IMR-90 (cell line): Measurements from ENCODE around the gene EXOC8. TPM values are rescaled to one million over a fixed set of nuclear protein-coding genes. Genes with fewer than 3 reads are reported as not detected.

ENCODE experiments used
- ATAC-seq: fragments of 200-7000 bp; cut with Tn5 transposase; 2 replicates; pipeline ENCODE4 v1.9.1; 2020; ENCODE audit warnings: low read depth, mild to moderate bottlenecking, moderate library complexity
- BruUV-seq: library from RNA; stranded (reverse); fragments of 400-500 nt; replicated peaks from 2 replicates; lab custom pipeline; 2021; lab: Mats Ljungman, UMichigan
- CTCF ChIA-PET: fragments of 300-600 bp; formaldehyde crosslinking; extraction: SDS; loops from one replicate; lab custom pipeline; 2021; ENCODE audit warnings: antibody characterized with exemption; lab: Yijun Ruan, JAX
- POLR2A ChIA-PET: fragments of 300-600 bp; sonication (Branson Sonifier 250); formaldehyde crosslinking; loops from one replicate; lab custom pipeline; 2022; ENCODE audit warnings: antibody characterized with exemption; ENCODE audit not compliant: unreplicated experiment; lab: Charles Lee
- DNase-seq: peaks from one replicate; pipeline ENCODE4 v3.0.0; 2013
- H2AFZ ChIP-seq: replicated peaks from 2 replicates; pipeline ENCODE3; 2013; ENCODE audit warnings: low read length, mild to moderate bottlenecking; ENCODE audit not compliant: poor library complexity
- H2AK5ac ChIP-seq: 2 replicates; pipeline ENCODE4 v1.6.1; 2013; ENCODE audit warnings: low read depth, low read length, inconsistent platforms
- H2AK9ac ChIP-seq: replicated peaks from 2 replicates; pipeline ENCODE3; 2013; ENCODE audit warnings: mild to moderate bottlenecking, low read depth, low read length, moderate library complexity; ENCODE audit not compliant: poor library complexity
- H2BK120ac ChIP-seq: 2 replicates; pipeline ENCODE4 v1.6.1; 2013; ENCODE audit warnings: low read depth, low read length, inconsistent platforms
- H2BK15ac ChIP-seq: 3 replicates; pipeline ENCODE4 v1.6.1; 2013; ENCODE audit warnings: low read depth, low read length, inconsistent platforms
- H2BK20ac ChIP-seq: 2 replicates; pipeline ENCODE4 v1.6.1; 2013; ENCODE audit warnings: low read depth, mild to moderate bottlenecking, inconsistent platforms, low read length, moderate library complexity
- H2BK5ac ChIP-seq: 2 replicates; pipeline ENCODE4 v1.6.1; 2013; ENCODE audit warnings: mild to moderate bottlenecking, low read depth, low read length, inconsistent platforms; ENCODE audit not compliant: poor library complexity, severe bottlenecking
- H3K14ac ChIP-seq: replicated peaks from 2 replicates; pipeline ENCODE4 v1.6.1; 2013; ENCODE audit warnings: low read depth, low read length, inconsistent platforms
- H3K18ac ChIP-seq: 2 replicates; pipeline ENCODE4 v1.6.1; 2013; ENCODE audit warnings: low read depth, low read length, control low read depth
- H3K23ac ChIP-seq: 2 replicates; pipeline ENCODE4 v1.6.1; 2013; ENCODE audit warnings: low read depth, low read length, inconsistent platforms
- H3K27ac ChIP-seq: 2 replicates; pipeline ENCODE4 v1.5.1; 2013; ENCODE audit warnings: mild to moderate bottlenecking, control low read depth, low read length; ENCODE audit not compliant: insufficient read depth
- H3K27me3 ChIP-seq: 2 replicates; pipeline ENCODE4 v1.6.1; 2013; ENCODE audit warnings: low read length; ENCODE audit not compliant: control insufficient read depth, insufficient read depth
- H3K36me3 ChIP-seq: 2 replicates; pipeline ENCODE4 v1.6.1; 2013; ENCODE audit warnings: low read length, mixed read lengths; ENCODE audit not compliant: control insufficient read depth, insufficient read depth
- H3K4ac ChIP-seq: 2 replicates; pipeline ENCODE4 v1.6.1; 2013; ENCODE audit warnings: low read depth, low read length, inconsistent platforms
- H3K4me1 ChIP-seq: 2 replicates; pipeline ENCODE4 v1.6.1; 2013; ENCODE audit warnings: low read length, mixed read lengths; ENCODE audit not compliant: control insufficient read depth, insufficient read depth
- H3K4me2 ChIP-seq: 2 replicates; pipeline ENCODE4 v1.6.1; 2013; ENCODE audit warnings: low read depth, mild to moderate bottlenecking, control low read depth, low read length, moderate library complexity
- H3K4me3 ChIP-seq: 2 replicates; pipeline ENCODE4 v1.5.1; 2013; ENCODE audit warnings: low read depth, mild to moderate bottlenecking, control low read depth, low read length, moderate library complexity; ENCODE audit not compliant: insufficient read depth
- H3K56ac ChIP-seq: 2 replicates; pipeline ENCODE4 v1.6.1; 2013; ENCODE audit warnings: low read length, inconsistent platforms; ENCODE audit not compliant: insufficient read depth; ENCODE audit errors: extremely low read depth
- H3K79me1 ChIP-seq, 2 experiments: 2 replicates each; pipeline ENCODE4 v1.6.1; 2013; ENCODE audit warnings: low read length in 2 of 2, inconsistent platforms in 1 of 2, low read depth in 1 of 2
- H3K9ac ChIP-seq: 2 replicates; pipeline ENCODE4 v1.6.1; 2013; ENCODE audit warnings: low read depth, low read length, control low read depth
- H3K9me1 ChIP-seq: 2 replicates; pipeline ENCODE4 v1.6.1; 2013; ENCODE audit warnings: low read length, inconsistent platforms; ENCODE audit not compliant: insufficient read depth
- H3K9me3 ChIP-seq: 2 replicates; pipeline ENCODE4 v1.6.1; 2013; ENCODE audit warnings: low read length; ENCODE audit not compliant: control insufficient read depth, insufficient read depth
- H4K20me1 ChIP-seq: 2 replicates; pipeline ENCODE4 v1.6.1; 2013; ENCODE audit warnings: low read length, inconsistent platforms; ENCODE audit not compliant: insufficient read depth
- H4K5ac ChIP-seq: 2 replicates; pipeline ENCODE4 v1.6.1; 2013; ENCODE audit warnings: mild to moderate bottlenecking, low read depth, low read length, control low read depth
- H4K8ac ChIP-seq, 2 experiments: 2 replicates each; pipeline ENCODE4 v1.6.1; 2013; ENCODE audit warnings: low read depth in 2 of 2, low read length in 2 of 2, control low read depth in 1 of 2, inconsistent platforms in 1 of 2
- H4K91ac ChIP-seq: 2 replicates; pipeline ENCODE4 v1.6.1; 2013; ENCODE audit warnings: low read depth, low read length, inconsistent platforms; ENCODE audit not compliant: insufficient read depth
- BHLHE40 ChIP-seq: fragments of 150-350 bp; IDR thresholded peaks from 2 replicates; pipeline ENCODE4 v1.6.1; 2016; ENCODE audit warnings: mild to moderate bottlenecking, low read depth, low read length
- CEBPB ChIP-seq: IDR thresholded peaks from 2 replicates; pipeline ENCODE4 v1.6.1; 2012; ENCODE audit warnings: low read depth, low read length, improper control_type of control experiment
- CHD1 ChIP-seq: IDR thresholded peaks from 2 replicates; pipeline ENCODE4 v1.6.1; 2012; ENCODE audit warnings: low read depth, low read length, improper control_type of control experiment
- ELK1 ChIP-seq: fragments of 150-350 bp; IDR thresholded peaks from 2 replicates; pipeline ENCODE4 v1.6.1; 2016; ENCODE audit warnings: low read depth, mild to moderate bottlenecking, low read length, moderate library complexity, borderline replicate concordance
- FOS ChIP-seq: fragments of 150-350 bp; IDR thresholded peaks from 2 replicates; pipeline ENCODE4 v1.6.1; 2016; ENCODE audit warnings: low read depth, low read length
- MAFK ChIP-seq: IDR thresholded peaks from 2 replicates; pipeline ENCODE4 v1.6.1; 2012; ENCODE audit warnings: low read depth, low read length, improper control_type of control experiment
- MAZ ChIP-seq: IDR thresholded peaks from 2 replicates; pipeline ENCODE4 v1.6.1; 2012; ENCODE audit warnings: low read depth, mild to moderate bottlenecking, low read length, improper control_type of control experiment, moderate library complexity, borderline replicate concordance
- MXI1 ChIP-seq: IDR thresholded peaks from 2 replicates; pipeline ENCODE4 v1.6.1; 2012; ENCODE audit warnings: low read depth, mild to moderate bottlenecking, low read length, moderate library complexity, borderline replicate concordance
- NFE2L2 ChIP-seq: fragments of 150-350 bp; IDR thresholded peaks from 2 replicates; pipeline ENCODE4 v1.6.1; 2016; ENCODE audit warnings: low read depth, mild to moderate bottlenecking, low read length
- POLR2A ChIP-seq: IDR thresholded peaks from 2 replicates; pipeline ENCODE4 v1.6.1; 2012; ENCODE audit warnings: mild to moderate bottlenecking, low read depth, low read length
- RAD21 ChIP-seq: IDR thresholded peaks from 2 replicates; pipeline ENCODE4 v1.6.1; 2012; ENCODE audit warnings: low read length, improper control_type of control experiment
- RCOR1 ChIP-seq: IDR thresholded peaks from 2 replicates; pipeline ENCODE4 v1.6.1; 2012; ENCODE audit warnings: mild to moderate bottlenecking, low read length, improper control_type of control experiment; ENCODE audit not compliant: insufficient replicate concordance
- RFX5 ChIP-seq: IDR thresholded peaks from 2 replicates; pipeline ENCODE4 v1.8.0; 2012; ENCODE audit warnings: low read depth, mild to moderate bottlenecking, low read length, moderate library complexity
- SMC3 ChIP-seq: fragments of 150-350 bp; IDR thresholded peaks from 2 replicates; pipeline ENCODE4 v1.6.1; 2016; ENCODE audit warnings: low read depth, mild to moderate bottlenecking, antibody characterized with exemption, low read length, moderate library complexity
- WGBS, 2 experiments: methylation state at CpG; one replicate each; pipeline versions ENCODE4 v1.1.5 to v1.1.7; 2013; ENCODE audit warnings: missing lambda C conversion rate in 2 of 2; ENCODE audit not compliant: insufficient read length in 1 of 2; ENCODE audit errors: extremely low coverage in 2 of 2; 5-methylcytosine and 5-hydroxymethylcytosine counted together
- dilution Hi-C: fragments of 300-500 bp; cut with HindIII; formaldehyde crosslinking; loops from one replicate; pipeline ENCODE4 v1.14.3; 2018; ENCODE audit warnings: low sequenced_read_pairs; ENCODE audit not compliant: unreplicated experiment
- in situ Hi-C: fragments of 300-500 bp; cut with MboI; formaldehyde crosslinking; loops from 3 replicates; pipeline ENCODE4 v1.14.3; 2019; ENCODE audit warnings: low sequenced_read_pairs, inconsistent platforms, mixed read lengths
- intact Hi-C: fragments of 100-400 bp; cut with micrococcal nuclease; formaldehyde crosslinking; loops from 2 replicates; pipeline ENCODE4 v1.10.0; 2022
- polyA plus RNA-seq, 3 experiments: library from polyadenylated mRNA; depleted of rRNA; stranded (reverse); fragments of >200 nt; gene quantifications; 2 replicates each; pipeline ENCODE4 v1.2.3, GENCODE V29; 2012; ENCODE audit warnings: low replicate concordance in 1 of 3
- total RNA-seq: library from RNA; depleted of rRNA; stranded (reverse); fragments of >200 nt; gene quantifications from 2 replicates; pipeline ENCODE4 v1.2.3, GENCODE V29; 2012
- TF ChIP-seq, protein P1 (sequence below): conservative IDR thresholded peaks from 2 replicates; pipeline ENCODE4 v1.5.1; 2012; ENCODE audit warnings: mild to moderate bottlenecking, low read depth, low read length, improper control_type of control experiment
- TF ChIP-seq, protein P2 (sequence below): fragments of 150-350 bp; IDR thresholded peaks from 2 replicates; pipeline ENCODE4 v1.6.1; 2017; ENCODE audit warnings: mild to moderate bottlenecking, antibody characterized with exemption, low read length, low read depth

EXOC8 gene
- total and polyA plus RNA-seq, 2 of the 4 experiments (the other 2 are of a cell fraction) = 2.6 to 11.5 TPM

DNA sequence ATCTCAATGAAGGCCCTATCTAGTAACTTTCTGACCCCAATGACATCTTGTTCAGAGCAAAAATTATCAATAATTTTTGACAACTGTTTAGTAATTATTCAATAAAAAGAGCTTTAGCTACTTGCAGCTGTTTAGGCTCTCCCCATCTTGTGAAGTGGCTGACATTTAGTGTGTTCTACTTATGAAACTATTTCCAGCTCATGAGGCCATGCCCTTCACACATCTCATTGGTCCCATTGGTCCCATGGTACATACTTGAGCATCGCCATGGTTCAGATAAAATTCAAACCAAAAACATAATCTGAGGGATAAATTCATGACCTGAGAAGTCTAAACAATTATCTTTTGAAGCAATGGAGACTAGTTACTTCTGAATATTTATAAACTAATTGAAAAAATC is 24.7 kb upstream of the EXOC8 start:
- DNase-seq (no peak), ATAC-seq (no peak)
- Histone ChIP-seq H3K18ac (no peak overlapping the region), H3K27ac (no peak overlapping the region), H3K56ac (no peak overlapping the region), H3K79me1 (peaks cover 13 to 18% of the 10 kb centered on the region in 2 experiments; a peak in 3 of 4 replicates), H2AFZ (no peak overlapping the region), H3K9ac (no peak overlapping the region), H3K4me2 (no peak overlapping the region), H2BK5ac (no peak overlapping the region), H3K4ac (no peak overlapping the region), H3K4me3 (no peak overlapping the region), H2AK5ac (no peak overlapping the region), H4K8ac (no peak overlapping the region), H3K9me1 (peaks cover 4% of the 10 kb centered on the region; the same call in 1 of the 2 replicates), H2BK20ac (no peak overlapping the region), H4K5ac (no peak overlapping the region), H2AK9ac (no peak overlapping the region), H3K9me3 (no peaks in the 10 kb centered on the region), H4K20me1 (no peaks in the 10 kb centered on the region; the same call in 1 of the 2 replicates), H3K36me3 (peaks cover 9% of the 10 kb centered on the region), H3K23ac (no peak overlapping the region), H4K91ac (no peak overlapping the region), H3K14ac (no peak overlapping the region), H3K4me1 (no peaks in the 10 kb centered on the region; the same call in 1 of the 2 replicates), H2BK15ac (no peak overlapping the region), H3K27me3 (no peaks in the 10 kb centered on the region), H2BK120ac (no peak overlapping the region)
- WGBS, 2 experiments = no CpG with 5 or more reads among the region's 1 CpG
- in situ Hi-C loops = loop anchor here (5.0 kb wide), 2 partner anchors 60 to 225 kb away; partner anchors contain the start of gene EGLN1
- ChIA-PET POLR2A (no interaction called here), CTCF (no interaction called here)
- TF ChIP-seq CHD1 (no peak), RFX5 (no peak), MXI1 (no peak), ELK1 (no peak), SMC3 (no peak), NFE2L2 (no peak), BHLHE40 (no peak), RAD21 (no peak), POLR2A (no peak), RCOR1 (no peak), MAZ (no peak), CEBPB (no peak), MAFK (no peak), FOS (no peak)
- TF ChIP-seq, protein P1, sequence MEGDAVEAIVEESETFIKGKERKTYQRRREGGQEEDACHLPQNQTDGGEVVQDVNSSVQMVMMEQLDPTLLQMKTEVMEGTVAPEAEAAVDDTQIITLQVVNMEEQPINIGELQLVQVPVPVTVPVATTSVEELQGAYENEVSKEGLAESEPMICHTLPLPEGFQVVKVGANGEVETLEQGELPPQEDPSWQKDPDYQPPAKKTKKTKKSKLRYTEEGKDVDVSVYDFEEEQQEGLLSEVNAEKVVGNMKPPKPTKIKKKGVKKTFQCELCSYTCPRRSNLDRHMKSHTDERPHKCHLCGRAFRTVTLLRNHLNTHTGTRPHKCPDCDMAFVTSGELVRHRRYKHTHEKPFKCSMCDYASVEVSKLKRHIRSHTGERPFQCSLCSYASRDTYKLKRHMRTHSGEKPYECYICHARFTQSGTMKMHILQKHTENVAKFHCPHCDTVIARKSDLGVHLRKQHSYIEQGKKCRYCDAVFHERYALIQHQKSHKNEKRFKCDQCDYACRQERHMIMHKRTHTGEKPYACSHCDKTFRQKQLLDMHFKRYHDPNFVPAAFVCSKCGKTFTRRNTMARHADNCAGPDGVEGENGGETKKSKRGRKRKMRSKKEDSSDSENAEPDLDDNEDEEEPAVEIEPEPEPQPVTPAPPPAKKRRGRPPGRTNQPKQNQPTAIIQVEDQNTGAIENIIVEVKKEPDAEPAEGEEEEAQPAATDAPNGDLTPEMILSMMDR = no peak
- TF ChIP-seq, protein P2, sequence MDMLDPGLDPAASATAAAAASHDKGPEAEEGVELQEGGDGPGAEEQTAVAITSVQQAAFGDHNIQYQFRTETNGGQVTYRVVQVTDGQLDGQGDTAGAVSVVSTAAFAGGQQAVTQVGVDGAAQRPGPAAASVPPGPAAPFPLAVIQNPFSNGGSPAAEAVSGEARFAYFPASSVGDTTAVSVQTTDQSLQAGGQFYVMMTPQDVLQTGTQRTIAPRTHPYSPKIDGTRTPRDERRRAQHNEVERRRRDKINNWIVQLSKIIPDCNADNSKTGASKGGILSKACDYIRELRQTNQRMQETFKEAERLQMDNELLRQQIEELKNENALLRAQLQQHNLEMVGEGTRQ = no peak
- dilution Hi-C loops = no loop called here
- intact Hi-C loops = no loop called here
- BruUV-seq = no TSS peak
